Keratinocyte (primary cell): ENCODE data around the gene NRF1. TPM values are rescaled to one million over a fixed set of nuclear protein-coding genes. Genes with fewer than 3 reads are reported as not detected.

Source experiments
- DNase-seq: peaks from one replicate; pipeline ENCODE4 v3.0.0-alpha.2; 2011; ENCODE audit warnings: low read depth, missing footprints, low spot score
- FAIRE-seq: peaks from 2 replicates; lab custom pipeline; 2011; peaks lifted over from hg19 to GRCh38; lab: Jason Lieb, UNC
- H2AFZ ChIP-seq: 2 replicates; pipeline ENCODE4 v1.6.0; 2012; ENCODE audit warnings: low read length, control low read depth, inconsistent platforms; ENCODE audit not compliant: control insufficient read depth
- H3K27ac ChIP-seq: 2 replicates; pipeline ENCODE4 v1.5.1; 2011; ENCODE audit warnings: low read length; ENCODE audit not compliant: control insufficient read depth, insufficient read depth
- H3K27me3 ChIP-seq: 3 replicates; pipeline ENCODE4 v1.6.0; 2011; ENCODE audit warnings: low read length; ENCODE audit not compliant: control insufficient read depth, insufficient read depth; ENCODE audit errors: extremely low read depth
- H3K36me3 ChIP-seq, 2 experiments: 2 replicates in 1 of 2; 3 replicates in 1 of 2; pipeline ENCODE4 v1.5.1; 2011; ENCODE audit warnings: low read length in 2 of 2, mild to moderate bottlenecking in 1 of 2; ENCODE audit not compliant: control insufficient read depth in 2 of 2, insufficient read depth in 2 of 2; ENCODE audit errors: extremely low read depth in 1 of 2
- H3K4me1 ChIP-seq: 3 replicates; pipeline ENCODE4 v1.5.1; 2011; ENCODE audit warnings: low read length; ENCODE audit not compliant: control insufficient read depth, insufficient read depth; ENCODE audit errors: extremely low read depth
- H3K4me2 ChIP-seq: 3 replicates; pipeline ENCODE4 v1.6.0; 2011; ENCODE audit warnings: low read depth, low read length; ENCODE audit not compliant: control insufficient read depth, insufficient read depth; ENCODE audit errors: extremely low read depth
- H3K4me3 ChIP-seq, 3 experiments: fragments of 200-600 bp in 1 of 3; sonication (generic) in 1 of 3; 2 replicates in 2 of 3; 3 replicates in 1 of 3; pipeline ENCODE4 v1.5.1; 2011 to 2016; ENCODE audit warnings: low read length in 3 of 3, mild to moderate bottlenecking in 3 of 3, control low read depth in 2 of 3, inconsistent platforms in 1 of 3, low read depth in 1 of 3, mixed read lengths in 1 of 3, mixed run types in 1 of 3, moderate library complexity in 1 of 3; ENCODE audit not compliant: control insufficient read depth in 2 of 3, insufficient read depth in 2 of 3; ENCODE audit errors: extremely low read depth in 1 of 3
- H3K79me2 ChIP-seq: 2 replicates; pipeline ENCODE4 v1.6.0; 2012; ENCODE audit warnings: low read length; ENCODE audit not compliant: control insufficient read depth, insufficient read depth
- H3K9ac ChIP-seq: 3 replicates; pipeline ENCODE4 v1.6.0; 2011; ENCODE audit warnings: low read length; ENCODE audit not compliant: control insufficient read depth, insufficient read depth; ENCODE audit errors: extremely low read depth
- H3K9me1 ChIP-seq: 3 replicates; pipeline ENCODE4 v1.6.0; 2011; ENCODE audit warnings: low read length; ENCODE audit not compliant: control insufficient read depth, insufficient read depth; ENCODE audit errors: extremely low read depth
- H3K9me3 ChIP-seq: 2 replicates; pipeline ENCODE4 v1.5.1; 2012; ENCODE audit warnings: low read depth, low read length; ENCODE audit not compliant: control insufficient read depth
- H4K20me1 ChIP-seq: 3 replicates; pipeline ENCODE4 v1.6.0; 2011; ENCODE audit warnings: low read length; ENCODE audit not compliant: control insufficient read depth, insufficient read depth; ENCODE audit errors: extremely low read depth
- EZH2 ChIP-seq: IDR thresholded peaks from one replicate; pipeline ENCODE4 v1.6.1; 2012; ENCODE audit warnings: inconsistent platforms, mild to moderate bottlenecking, low read length, moderate library complexity
- dilution Hi-C: fragments of 300-500 bp; cut with MboI; formaldehyde crosslinking; loops from one replicate; pipeline ENCODE4 v1.7.0; 2020; ENCODE audit warnings: low sequenced_read_pairs; ENCODE audit not compliant: extremely low pct_ligation_motif_present
- polyA plus RNA-seq, 5 experiments: library from polyadenylated mRNA; depleted of rRNA in 3 of 5; stranded (reverse) in 3 of 5; stranded (forward) in 1 of 5; unstranded in 1 of 5; fragments of >200 nt; gene quantifications; 1 replicate in 1 of 5; 2 replicates in 3 of 5; 3 replicates in 1 of 5; pipeline versions ENCODE4 v1.2.1 to v1.2.3, GENCODE V29; 2011 to 2012; ENCODE audit warnings: missing spikeins in 2 of 5, low read depth in 1 of 5, low replicate concordance in 1 of 5
- TF ChIP-seq, protein P1 (sequence below), 3 experiments: IDR thresholded peaks in 1 of 3; conservative IDR thresholded peaks in 1 of 3; optimal IDR thresholded peaks in 1 of 3; 2 replicates in 2 of 3; 3 replicates in 1 of 3; pipeline versions ENCODE3 to v1.5.1; 2011; ENCODE audit warnings: low read length in 3 of 3, mild to moderate bottlenecking in 3 of 3, moderate library complexity in 2 of 3, control low read depth in 1 of 3, inconsistent platforms in 1 of 3; ENCODE audit not compliant: insufficient read depth in 2 of 3; ENCODE audit errors: extremely low read depth in 1 of 3

NRF1 gene
- polyA plus RNA-seq, 1 donor (not counting 4 experiments of a cell fraction or from before 2014, with no cell fraction given), result 12.6 TPM

GRCh38 chr7:129604713-129605437 lies 6.6 kb upstream of the NRF1 start:
- H3K27me3 ChIP-seq, result no peaks in the 10 kb centered on the region
- no peak overlapping the region for H3K27ac ChIP-seq
- no peaks in the 10 kb centered on the region for H3K9me1 ChIP-seq
- no peaks in the 10 kb centered on the region for H3K9me3 ChIP-seq
- no peak overlapping the region for H3K9ac ChIP-seq
- H3K4me2 ChIP-seq, result no peak overlapping the region
- H3K4me1 ChIP-seq, result peaks cover 4% of the 10 kb centered on the region
- H2AFZ ChIP-seq, result no peak overlapping the region
- TF ChIP-seq EZH2, result no peak
- TF ChIP-seq, protein P1, sequence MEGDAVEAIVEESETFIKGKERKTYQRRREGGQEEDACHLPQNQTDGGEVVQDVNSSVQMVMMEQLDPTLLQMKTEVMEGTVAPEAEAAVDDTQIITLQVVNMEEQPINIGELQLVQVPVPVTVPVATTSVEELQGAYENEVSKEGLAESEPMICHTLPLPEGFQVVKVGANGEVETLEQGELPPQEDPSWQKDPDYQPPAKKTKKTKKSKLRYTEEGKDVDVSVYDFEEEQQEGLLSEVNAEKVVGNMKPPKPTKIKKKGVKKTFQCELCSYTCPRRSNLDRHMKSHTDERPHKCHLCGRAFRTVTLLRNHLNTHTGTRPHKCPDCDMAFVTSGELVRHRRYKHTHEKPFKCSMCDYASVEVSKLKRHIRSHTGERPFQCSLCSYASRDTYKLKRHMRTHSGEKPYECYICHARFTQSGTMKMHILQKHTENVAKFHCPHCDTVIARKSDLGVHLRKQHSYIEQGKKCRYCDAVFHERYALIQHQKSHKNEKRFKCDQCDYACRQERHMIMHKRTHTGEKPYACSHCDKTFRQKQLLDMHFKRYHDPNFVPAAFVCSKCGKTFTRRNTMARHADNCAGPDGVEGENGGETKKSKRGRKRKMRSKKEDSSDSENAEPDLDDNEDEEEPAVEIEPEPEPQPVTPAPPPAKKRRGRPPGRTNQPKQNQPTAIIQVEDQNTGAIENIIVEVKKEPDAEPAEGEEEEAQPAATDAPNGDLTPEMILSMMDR (optimal IDR thresholded peaks at IDR 0.05 in 1 of 3, IDR thresholded peaks at IDR 0.05 in 1 of 3, conservative IDR thresholded peaks at IDR 0.05 in 1 of 3; ENCODE audit: extremely low read depth in 1 of 3, insufficient read depth in 2 of 3, low read length in 3 of 3), result no peak
- DNase-seq (no peak), FAIRE-seq (no peak)
- peaks cover 7% of the 10 kb centered on the region for H3K79me2 ChIP-seq
- peaks cover 4 to 14% of the 10 kb centered on the region in 2 experiments for H3K36me3 ChIP-seq
- no peak overlapping the region for H3K4me3 ChIP-seq
- dilution Hi-C loops, result no loop called here
- H4K20me1 ChIP-seq, result no peaks in the 10 kb centered on the region

- no peaks in the 10 kb centered on the region for H3K9me1 ChIP-seq
- TF ChIP-seq, protein P1 (optimal IDR thresholded peaks at IDR 0.05 in 1 of 3, IDR thresholded peaks at IDR 0.05 in 1 of 3, conservative IDR thresholded peaks at IDR 0.05 in 1 of 3; ENCODE audit: extremely low read depth in 1 of 3, insufficient read depth in 2 of 3, low read length in 3 of 3), result no peak
- TF ChIP-seq EZH2, result no peak
- peaks cover 11% of the 10 kb centered on the region for H3K4me1 ChIP-seq
- no peak overlapping the region for H2AFZ ChIP-seq
- dilution Hi-C loops, result no loop called here
- no peak overlapping the region for H3K9ac ChIP-seq
- FAIRE-seq (no peak), DNase-seq (no peak)
- no peaks in the 10 kb centered on the region for H3K27me3 ChIP-seq
- H3K4me3 ChIP-seq, result no peak overlapping the region
- H3K9me3 ChIP-seq, result no peaks in the 10 kb centered on the region
- H4K20me1 ChIP-seq, result no peaks in the 10 kb centered on the region
- no peak overlapping the region for H3K27ac ChIP-seq
- peaks cover 4 to 14% of the 10 kb centered on the region in 2 experiments for H3K36me3 ChIP-seq
- peaks cover 16% of the 10 kb centered on the region for H3K79me2 ChIP-seq
- H3K4me2 ChIP-seq, result no peak overlapping the region
Observed at GRCh38 chr7:129605960-129606614, 5.4 kb upstream of the NRF1 start.
